MM.1S (cell line): ENCODE results near the gene SSX2IP.

Experiments used
- CTCF ChIP-seq: fragments of 300-600 bp; sonication (generic); IDR thresholded peaks from 2 replicates; pipeline ENCODE4 v1.5.1; 2016; ENCODE audit warnings: antibody characterized with exemption, low read length, mixed read lengths
- EZH2phosphoT487 ChIP-seq: fragments of 300-600 bp; sonication (generic); IDR thresholded peaks from 2 replicates; pipeline ENCODE4 v1.6.1; 2018; ENCODE audit warnings: antibody characterized with exemption, low read length

GRCh38 chr1:84598846-84599741 lies 91.2 kb downstream of the SSX2IP start:
- TF ChIP-seq CTCF (no peak), EZH2phosphoT487 (no peak)
